H9 (cell line): ENCODE results near the gene EPHA2. TPM values are rescaled to one million over a fixed set of nuclear protein-coding genes. Genes with fewer than 3 reads are reported as not detected.

Experiments
- DNase-seq: peaks from one replicate; pipeline ENCODE4 v3.0.0-alpha.2; 2017
- H2AFZ ChIP-seq: one replicate; pipeline ENCODE4 v1.6.1; 2013; ENCODE audit warnings: mild to moderate bottlenecking, low read length, control low read depth, moderate library complexity
- H2AK5ac ChIP-seq: 2 replicates; pipeline ENCODE4 v1.6.1; 2013; ENCODE audit warnings: low read length, control low read depth, mixed read lengths; ENCODE audit not compliant: insufficient read length
- H2BK120ac ChIP-seq: one replicate; pipeline ENCODE4 v1.6.1; 2013; ENCODE audit warnings: low read depth, mild to moderate bottlenecking, low read length, control low read depth, inconsistent platforms; ENCODE audit not compliant: poor library complexity, severe bottlenecking
- H2BK12ac ChIP-seq: 2 replicates; pipeline ENCODE4 v1.6.1; 2013; ENCODE audit warnings: low read length, control low read depth, mixed read lengths, low read depth; ENCODE audit not compliant: insufficient read length
- H2BK15ac ChIP-seq: 2 replicates; pipeline ENCODE4 v1.6.1; 2013; ENCODE audit warnings: low read depth, low read length, control low read depth
- H2BK20ac ChIP-seq: one replicate; pipeline ENCODE4 v1.6.1; 2013; ENCODE audit warnings: low read depth, mild to moderate bottlenecking, low read length, control low read depth, inconsistent platforms; ENCODE audit not compliant: poor library complexity, severe bottlenecking
- H2BK5ac ChIP-seq: 2 replicates; pipeline ENCODE4 v1.6.1; 2013; ENCODE audit warnings: low read length, control low read depth, mixed read lengths; ENCODE audit not compliant: insufficient read length
- H3K14ac ChIP-seq: 2 replicates; pipeline ENCODE4 v1.6.1; 2013; ENCODE audit warnings: low read length, control low read depth; ENCODE audit not compliant: insufficient read depth
- H3K18ac ChIP-seq: 2 replicates; pipeline ENCODE4 v1.6.1; 2013; ENCODE audit warnings: low read depth, mild to moderate bottlenecking, mixed read lengths, low read length, control low read depth; ENCODE audit not compliant: insufficient read length
- H3K23ac ChIP-seq: 2 replicates; pipeline ENCODE4 v1.6.1; 2013; ENCODE audit warnings: low read length, control low read depth, mixed read lengths, low read depth; ENCODE audit not compliant: insufficient read length
- H3K23me2 ChIP-seq: 2 replicates; pipeline ENCODE4 v1.6.1; 2013; ENCODE audit warnings: low read depth, mild to moderate bottlenecking, mixed read lengths, low read length, control low read depth; ENCODE audit not compliant: insufficient read length, poor library complexity, severe bottlenecking
- H3K27ac ChIP-seq: 2 replicates; pipeline ENCODE4 v1.5.1; 2013; ENCODE audit warnings: low read length, control low read depth, mixed read lengths, low read depth; ENCODE audit not compliant: insufficient read length
- H3K27me3 ChIP-seq: 2 replicates; pipeline ENCODE4 v1.6.1; 2013; ENCODE audit warnings: low read length, control low read depth, inconsistent platforms; ENCODE audit not compliant: insufficient read depth
- H3K4ac ChIP-seq: 2 replicates; pipeline ENCODE4 v1.6.1; 2013; ENCODE audit warnings: low read depth, mild to moderate bottlenecking, control low read depth, inconsistent platforms, low read length, moderate library complexity
- H3K4me1 ChIP-seq: 2 replicates; pipeline ENCODE4 v1.6.1; 2013; ENCODE audit warnings: low read length, control low read depth, inconsistent platforms; ENCODE audit not compliant: insufficient read depth
- H3K4me2 ChIP-seq: 2 replicates; pipeline ENCODE4 v1.6.1; 2013; ENCODE audit warnings: low read length, control low read depth, mixed read lengths; ENCODE audit not compliant: insufficient read length, insufficient read depth
- H3K56ac ChIP-seq: 2 replicates; pipeline ENCODE4 v1.6.1; 2013; ENCODE audit warnings: low read depth, mild to moderate bottlenecking, mixed read lengths, low read length, control low read depth; ENCODE audit not compliant: insufficient read length
- H3K79me1 ChIP-seq: 2 replicates; pipeline ENCODE4 v1.6.1; 2013; ENCODE audit warnings: low read depth, mild to moderate bottlenecking, moderate library complexity, low read length, control low read depth, inconsistent platforms; ENCODE audit not compliant: insufficient read depth, poor library complexity, severe bottlenecking
- H3K79me2 ChIP-seq: 2 replicates; pipeline ENCODE4 v1.6.1; 2013; ENCODE audit warnings: low read length, control low read depth, inconsistent platforms; ENCODE audit not compliant: insufficient read depth
- H3K9ac ChIP-seq: 2 replicates; pipeline ENCODE4 v1.6.1; 2013; ENCODE audit warnings: low read length, control low read depth, mixed read lengths; ENCODE audit not compliant: insufficient read length; ENCODE audit errors: extremely low read depth
- H3K9me3 ChIP-seq: one replicate; pipeline ENCODE4 v1.6.1; 2013; ENCODE audit warnings: low read depth, low read length, inconsistent platforms; ENCODE audit not compliant: control insufficient read depth
- H3T11ph ChIP-seq: one replicate; pipeline ENCODE4 v1.6.1; 2013; ENCODE audit warnings: mild to moderate bottlenecking, low read length, control low read depth, inconsistent platforms
- H4K20me1 ChIP-seq: one replicate; pipeline ENCODE4 v1.6.1; 2013; ENCODE audit not compliant: control insufficient read depth, insufficient read length, insufficient read depth
- H4K5ac ChIP-seq: 2 replicates; pipeline ENCODE4 v1.6.1; 2013; ENCODE audit warnings: low read depth, mild to moderate bottlenecking, mixed read lengths, low read length, control low read depth; ENCODE audit not compliant: insufficient read length
- H4K8ac ChIP-seq: replicated peaks from 2 replicates; pipeline ENCODE4 v1.6.1; 2013; ENCODE audit warnings: low read length, control low read depth, mixed read lengths, low read depth; ENCODE audit not compliant: insufficient read length
- H4K91ac ChIP-seq: 2 replicates; pipeline ENCODE4 v1.6.1; 2013; ENCODE audit warnings: low read depth, mild to moderate bottlenecking, moderate library complexity, mixed read lengths, low read length, control low read depth; ENCODE audit not compliant: insufficient read length
- H3K27ac Mint-ChIP-seq, 3 experiments: 2 replicates in 2 of 3; 3 replicates in 1 of 3; pipeline ENCODE4 v1.8.0; 2020 to 2021; ENCODE audit warnings: mixed read lengths in 3 of 3, mild to moderate bottlenecking in 1 of 3, moderate library complexity in 1 of 3
- H3K27me3 Mint-ChIP-seq: 2 replicates; pipeline ENCODE4 v1.8.0; 2021; ENCODE audit warnings: low read depth, mild to moderate bottlenecking, moderate library complexity, mixed read lengths
- H3K36me3 Mint-ChIP-seq, 3 experiments: 2 replicates in 2 of 3; 3 replicates in 1 of 3; pipeline ENCODE4 v1.8.0; 2020 to 2021; ENCODE audit warnings: low read depth in 3 of 3, mixed read lengths in 3 of 3; ENCODE audit not compliant: insufficient read depth in 1 of 3
- H3K4me1 Mint-ChIP-seq, 2 experiments: 2 replicates each; pipeline ENCODE4 v1.8.0; 2020; ENCODE audit warnings: mixed read lengths in 2 of 2
- H3K4me3 Mint-ChIP-seq, 2 experiments: 2 replicates in 1 of 2; 3 replicates in 1 of 2; pipeline ENCODE4 v1.8.0; 2020 to 2021; ENCODE audit warnings: mild to moderate bottlenecking in 2 of 2, mixed read lengths in 2 of 2, moderate library complexity in 1 of 2
- H3K9me3 Mint-ChIP-seq, 2 experiments: 2 replicates in 1 of 2; 3 replicates in 1 of 2; pipeline ENCODE4 v1.8.0; 2020; ENCODE audit warnings: mild to moderate bottlenecking in 2 of 2, mixed read lengths in 2 of 2, moderate library complexity in 1 of 2
- WGBS: extraction: QIAGEN DNeasy Blood & Tissue Kit; methylation state at CpG from one replicate; pipeline ENCODE4 v1.1.7; 2013; ENCODE audit warnings: missing lambda C conversion rate, low lambda C conversion rate, mixed read lengths; ENCODE audit not compliant: insufficient read length; ENCODE audit errors: extremely low coverage; 5-methylcytosine and 5-hydroxymethylcytosine counted together
- total RNA-seq: library from RNA; stranded (reverse); gene quantifications from 2 replicates; pipeline ENCODE4 v1.2.1, GENCODE V29; 2021
- TF ChIP-seq, protein P1 (sequence below): fragments of 200-600 bp; sonication (generic); conservative IDR thresholded peaks from 3 replicates; pipeline ENCODE4 v1.8.0; 2021; ENCODE audit warnings: antibody characterized with exemption, mild to moderate bottlenecking

EPHA2 gene
- total RNA-seq, 1 experiment from 2014 or later = 33.1 TPM

DNA sequence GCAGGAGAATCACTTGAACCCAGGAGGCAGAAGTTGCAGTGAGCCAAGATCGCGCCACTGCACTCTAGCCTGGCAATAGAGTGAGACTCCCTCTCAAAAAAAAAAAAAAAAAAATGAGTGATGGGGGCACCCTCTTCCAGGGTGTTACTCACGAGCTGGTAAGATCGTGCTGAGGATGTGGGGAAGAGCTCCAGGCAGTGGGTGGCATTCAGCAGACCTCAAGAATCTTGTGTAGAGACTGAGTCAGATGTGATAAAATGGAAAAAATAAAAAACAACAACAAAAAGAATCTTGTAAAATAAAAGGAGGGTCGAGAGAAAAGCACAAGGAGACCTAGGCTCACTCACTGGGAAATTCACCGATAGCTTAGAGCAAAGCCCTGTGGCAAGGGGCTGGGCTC lies 38.5 kb downstream of the EPHA2 start:
- Histone ChIP-seq H4K91ac (no peak overlapping the region), H3K79me1 (no peaks in the 10 kb centered on the region), H3K27ac (no peak overlapping the region), H3K9ac (no peak overlapping the region), H3K79me2 (no peaks in the 10 kb centered on the region), H2BK15ac (no peak overlapping the region), H2AK5ac (no peak overlapping the region), H2BK12ac (no peak overlapping the region), H3K18ac (no peak overlapping the region), H2BK20ac (no peak overlapping the region), H3K4me1 (peaks cover 12% of the 10 kb centered on the region), H3K23ac (no peak overlapping the region), H3K23me2 (no peaks in the 10 kb centered on the region), H4K20me1 (no peaks in the 10 kb centered on the region), H2AFZ (no peak overlapping the region), H4K5ac (no peak overlapping the region), H3K4ac (no peak overlapping the region), H4K8ac (no peak overlapping the region), H3K4me2 (no peak overlapping the region), H3K14ac (no peak overlapping the region), H3K9me3 (no peaks in the 10 kb centered on the region), H3T11ph (no peak overlapping the region), H2BK120ac (no peak overlapping the region), H2BK5ac (no peak overlapping the region), H3K27me3 (no peaks in the 10 kb centered on the region), H3K56ac (no peak overlapping the region)
- H3K27me3 Mint-ChIP-seq = peaks cover 7% of the 10 kb centered on the region; the same call in 1 of the 2 replicates
- TF ChIP-seq, protein P1, sequence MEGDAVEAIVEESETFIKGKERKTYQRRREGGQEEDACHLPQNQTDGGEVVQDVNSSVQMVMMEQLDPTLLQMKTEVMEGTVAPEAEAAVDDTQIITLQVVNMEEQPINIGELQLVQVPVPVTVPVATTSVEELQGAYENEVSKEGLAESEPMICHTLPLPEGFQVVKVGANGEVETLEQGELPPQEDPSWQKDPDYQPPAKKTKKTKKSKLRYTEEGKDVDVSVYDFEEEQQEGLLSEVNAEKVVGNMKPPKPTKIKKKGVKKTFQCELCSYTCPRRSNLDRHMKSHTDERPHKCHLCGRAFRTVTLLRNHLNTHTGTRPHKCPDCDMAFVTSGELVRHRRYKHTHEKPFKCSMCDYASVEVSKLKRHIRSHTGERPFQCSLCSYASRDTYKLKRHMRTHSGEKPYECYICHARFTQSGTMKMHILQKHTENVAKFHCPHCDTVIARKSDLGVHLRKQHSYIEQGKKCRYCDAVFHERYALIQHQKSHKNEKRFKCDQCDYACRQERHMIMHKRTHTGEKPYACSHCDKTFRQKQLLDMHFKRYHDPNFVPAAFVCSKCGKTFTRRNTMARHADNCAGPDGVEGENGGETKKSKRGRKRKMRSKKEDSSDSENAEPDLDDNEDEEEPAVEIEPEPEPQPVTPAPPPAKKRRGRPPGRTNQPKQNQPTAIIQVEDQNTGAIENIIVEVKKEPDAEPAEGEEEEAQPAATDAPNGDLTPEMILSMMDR = no peak
- H3K36me3 Mint-ChIP-seq = no peaks in the 10 kb centered on the region
- WGBS = no CpG with 5 or more reads among the region's 6 CpGs
- H3K4me3 Mint-ChIP-seq = no peak overlapping the region
- H3K4me1 Mint-ChIP-seq = peaks cover 78 to 84% of the 10 kb centered on the region in 2 experiments
- H3K9me3 Mint-ChIP-seq = no peaks in the 10 kb centered on the region; a peak in 1 of 5 replicates
- H3K27ac Mint-ChIP-seq = peak overlapping the region in 2 of 3 experiments; percentile 6 to 75; a peak in 3 of 7 replicates
- DNase-seq = no peak
